HepG2 (cell line): ENCODE data around the gene ZCCHC7. TPM values are rescaled to one million over a fixed set of nuclear protein-coding genes. Genes with fewer than 3 reads are reported as not detected.

Source experiments
- ATAC-seq: fragments of 200-7000 bp; cut with Tn5 transposase; 3 replicates; pipeline ENCODE4 v1.9.1; 2020; ENCODE audit warnings: mild to moderate bottlenecking, moderate library complexity
- BruUV-seq: library from RNA; stranded (reverse); fragments of 400-500 nt; replicated peaks from 2 replicates; lab custom pipeline; 2021; lab: Mats Ljungman, UMichigan
- CTCF ChIA-PET: fragments of 300-600 bp; formaldehyde crosslinking; extraction: SDS; loops from one replicate; lab custom pipeline; 2021; ENCODE audit warnings: low total read pairs, inconsistent platforms, low intra/inter-chr PET ratio; lab: Yijun Ruan, JAX
- POLR2A ChIA-PET: fragments of 350-600 bp; sonication (Branson Sonifier 250); formaldehyde crosslinking; loops from one replicate; lab custom pipeline; 2020; ENCODE audit warnings: antibody characterized with exemption, inconsistent platforms; lab: Yijun Ruan, JAX
- DNase-seq: peaks from one replicate; pipeline ENCODE4 v3.0.0-alpha.2; 2015; ENCODE audit warnings: low spot score
- FAIRE-seq: peaks from 3 replicates; lab custom pipeline; 2011; peaks lifted over from hg19 to GRCh38; lab: Jason Lieb, UNC
- H2AFZ ChIP-seq: one replicate; pipeline ENCODE4 v1.6.1; 2011; ENCODE audit warnings: low read length, inconsistent platforms
- H3K27ac ChIP-seq: fragments of 300-600 bp; 3 replicates; pipeline ENCODE4 v1.8.0; 2011; ENCODE audit warnings: mixed run types, mild to moderate bottlenecking, mixed read lengths, low read length, inconsistent platforms; ENCODE audit not compliant: insufficient read depth; ENCODE audit errors: extremely low read length
- H3K27me3 ChIP-seq, 2 experiments: fragments of 200-600 bp in 1 of 2; 2 replicates in 1 of 2; 3 replicates in 1 of 2; pipeline versions ENCODE4 v1.6.0 to v1.8.0; 2011; ENCODE audit warnings: low read length in 2 of 2, mild to moderate bottlenecking in 2 of 2, moderate library complexity in 2 of 2, inconsistent platforms in 1 of 2; ENCODE audit not compliant: insufficient read depth in 2 of 2, control insufficient read depth in 1 of 2
- H3K36me3 ChIP-seq, 2 experiments: fragments of 200-600 bp in 1 of 2; replicated peaks in 1 of 2; 2 replicates in 1 of 2; 3 replicates in 1 of 2; pipeline versions ENCODE4 v1.5.1 to v1.8.0; 2011; ENCODE audit warnings: low read length in 2 of 2, inconsistent platforms in 1 of 2; ENCODE audit not compliant: insufficient read depth in 2 of 2, control insufficient read depth in 1 of 2
- H3K4me1 ChIP-seq: 2 replicates; pipeline ENCODE4 v1.5.1; 2012; ENCODE audit warnings: low read length, inconsistent platforms; ENCODE audit not compliant: insufficient read depth
- H3K4me2 ChIP-seq: 2 replicates; pipeline ENCODE4 v1.6.0; 2011; ENCODE audit warnings: low read depth, low read length, inconsistent platforms
- H3K4me3 ChIP-seq, 3 experiments: fragments of 200-600 bp in 1 of 3; sonication (generic), shearing (Covaris generic) in 1 of 3; replicated peaks in 1 of 3; 2 replicates each; pipeline ENCODE4 v1.5.1; 2011 to 2016; ENCODE audit warnings: low read length in 3 of 3, inconsistent platforms in 2 of 3, low read depth in 2 of 3, mild to moderate bottlenecking in 2 of 3, control low read depth in 1 of 3, mixed read lengths in 1 of 3; ENCODE audit not compliant: insufficient read depth in 1 of 3
- H3K79me2 ChIP-seq: one replicate; pipeline ENCODE4 v1.6.1; 2011; ENCODE audit warnings: low read length, inconsistent platforms; ENCODE audit not compliant: insufficient read depth
- H3K9ac ChIP-seq: 2 replicates; pipeline ENCODE4 v1.6.0; 2011; ENCODE audit warnings: mild to moderate bottlenecking, low read depth, low read length, inconsistent platforms; ENCODE audit not compliant: insufficient read depth
- H3K9me3 ChIP-seq: 2 replicates; pipeline ENCODE4 v1.5.1; 2012; ENCODE audit warnings: mild to moderate bottlenecking, low read length
- H4K20me1 ChIP-seq: 2 replicates; pipeline ENCODE4 v1.6.0; 2011; ENCODE audit warnings: inconsistent platforms, mild to moderate bottlenecking, low read length, moderate library complexity; ENCODE audit not compliant: insufficient read depth
- ARNTL ChIP-seq: sonication (generic); formaldehyde crosslinking; IDR thresholded peaks from 2 replicates; pipeline ENCODE4 v1.4.0; 2020; ENCODE audit warnings: mild to moderate bottlenecking, missing genetic modification reagents
- CCDC6 ChIP-seq: sonication (generic); formaldehyde crosslinking; IDR thresholded peaks from 2 replicates; pipeline ENCODE4 v1.8.1; 2022; ENCODE audit warnings: mild to moderate bottlenecking, missing genetic modification reagents, moderate library complexity
- FOXJ3 ChIP-seq: sonication (generic); formaldehyde crosslinking; IDR thresholded peaks from 2 replicates; pipeline ENCODE4 v1.4.0; 2020; ENCODE audit warnings: missing genetic modification reagents, mild to moderate bottlenecking, borderline replicate concordance
- GTF2F1 ChIP-seq: fragments of 150-350 bp; IDR thresholded peaks from 2 replicates; pipeline ENCODE4 v1.6.1; 2014; ENCODE audit warnings: low read length
- HIVEP1 ChIP-seq: sonication (generic); formaldehyde crosslinking; IDR thresholded peaks from 2 replicates; pipeline ENCODE4 v1.4.0; 2020; ENCODE audit warnings: mild to moderate bottlenecking, missing genetic modification reagents
- KLF16 ChIP-seq, 2 experiments: sonication (generic) in 1 of 2; formaldehyde crosslinking in 1 of 2; IDR thresholded peaks; 2 replicates each; pipeline versions ENCODE4 v1.6.1 to v1.8.0; 2016 to 2023; ENCODE audit warnings: missing genetic modification reagents in 2 of 2, missing compliant biosample characterization in 1 of 2
- REL ChIP-seq: sonication (generic); formaldehyde crosslinking; conservative IDR thresholded peaks from 2 replicates; pipeline ENCODE4 v1.8.0; 2022; ENCODE audit warnings: mild to moderate bottlenecking, missing genetic modification reagents, moderate library complexity
- TBL1XR1 ChIP-seq: fragments of 150-350 bp; IDR thresholded peaks from 2 replicates; pipeline ENCODE4 v1.6.1; 2014; ENCODE audit warnings: borderline replicate concordance, low read length; ENCODE audit not compliant: partially characterized antibody
- THYN1 ChIP-seq: sonication (generic); formaldehyde crosslinking; IDR thresholded peaks from 2 replicates; pipeline ENCODE4 v1.8.1; 2023; ENCODE audit warnings: low read depth, mild to moderate bottlenecking, moderate library complexity, missing genetic modification reagents, borderline replicate concordance
- ZNF224 ChIP-seq: sonication (generic); formaldehyde crosslinking; IDR thresholded peaks from 2 replicates; pipeline ENCODE4 v1.5.0; 2020; ENCODE audit warnings: mild to moderate bottlenecking, missing genetic modification reagents
- ZNF44 ChIP-seq: sonication (generic); formaldehyde crosslinking; IDR thresholded peaks from 2 replicates; pipeline ENCODE4 v1.5.1; 2020; ENCODE audit warnings: mild to moderate bottlenecking, missing genetic modification reagents
- ZNF674 ChIP-seq: sonication (generic); formaldehyde crosslinking; IDR thresholded peaks from 2 replicates; pipeline ENCODE4 v1.5.0; 2020; ENCODE audit warnings: low read depth, mild to moderate bottlenecking, missing genetic modification reagents
- ZNF782 ChIP-seq: sonication (generic); formaldehyde crosslinking; IDR thresholded peaks from 2 replicates; pipeline ENCODE4 v1.4.0; 2020; ENCODE audit warnings: missing genetic modification reagents, mild to moderate bottlenecking, borderline replicate concordance
- WGBS: methylation state at CpG from one replicate; pipeline ENCODE4 v1.1.6; 2017; ENCODE audit warnings: low lambda C conversion rate; 5-methylcytosine and 5-hydroxymethylcytosine counted together
- in situ Hi-C: cut with HindIII; loops from 2 replicates; pipeline ENCODE4 v1.10.0; 2017; ENCODE audit warnings: low pct_unique_long_range_greater_than_20kb; ENCODE audit not compliant: extremely low pct_ligation_motif_present
- intact Hi-C: fragments of 100-400 bp; cut with micrococcal nuclease; formaldehyde crosslinking; loops from one replicate; pipeline ENCODE4 v1.10.0; 2022; ENCODE audit not compliant: unreplicated experiment
- polyA plus RNA-seq, 8 experiments: library from polyadenylated mRNA; depleted of rRNA in 3 of 8; stranded (reverse) in 7 of 8; unstranded in 1 of 8; fragments of >200 nt; fragmentation: Illumina TruSeq in 4 of 8; extraction: Trizol in 4 of 8; gene quantifications; 2 replicates each; pipeline versions ENCODE4 v1.2.1 to v1.2.3, GENCODE V29; 2011 to 2016; ENCODE audit warnings: low read depth in 4 of 8, missing spikeins in 1 of 8, mixed read lengths in 1 of 8; ENCODE audit not compliant: insufficient read depth in 1 of 8
- total RNA-seq, 5 experiments: library from RNA; depleted of rRNA; stranded (reverse); fragments of >200 nt; fragmentation: Illumina TruSeq; extraction: Trizol; gene quantifications; 2 replicates each; pipeline ENCODE4 v1.2.3, GENCODE V29; 2016; ENCODE audit warnings: low read depth in 1 of 5
- TF ChIP-seq, protein P1 (sequence below): sonication (generic); formaldehyde crosslinking; IDR thresholded peaks from 2 replicates; pipeline ENCODE4 v1.4.0; 2020; ENCODE audit warnings: low read depth, missing genetic modification reagents
- TF ChIP-seq, protein P2 (sequence below), 2 experiments: sonication (generic) in 1 of 2; formaldehyde crosslinking in 1 of 2; IDR thresholded peaks; 2 replicates each; pipeline versions ENCODE4 v1.4.0 to v1.6.1; 2018 to 2020; ENCODE audit warnings: missing genetic modification reagents in 2 of 2, borderline replicate concordance in 1 of 2, low read depth in 1 of 2, mild to moderate bottlenecking in 1 of 2, missing biosample characterization in 1 of 2

ZCCHC7 gene
- total and polyA plus RNA-seq, 2 of the 13 experiments (the other 11 are each of a cell fraction or from before 2014, with no cell fraction given) = 13.6 to 19.3 TPM

DNA sequence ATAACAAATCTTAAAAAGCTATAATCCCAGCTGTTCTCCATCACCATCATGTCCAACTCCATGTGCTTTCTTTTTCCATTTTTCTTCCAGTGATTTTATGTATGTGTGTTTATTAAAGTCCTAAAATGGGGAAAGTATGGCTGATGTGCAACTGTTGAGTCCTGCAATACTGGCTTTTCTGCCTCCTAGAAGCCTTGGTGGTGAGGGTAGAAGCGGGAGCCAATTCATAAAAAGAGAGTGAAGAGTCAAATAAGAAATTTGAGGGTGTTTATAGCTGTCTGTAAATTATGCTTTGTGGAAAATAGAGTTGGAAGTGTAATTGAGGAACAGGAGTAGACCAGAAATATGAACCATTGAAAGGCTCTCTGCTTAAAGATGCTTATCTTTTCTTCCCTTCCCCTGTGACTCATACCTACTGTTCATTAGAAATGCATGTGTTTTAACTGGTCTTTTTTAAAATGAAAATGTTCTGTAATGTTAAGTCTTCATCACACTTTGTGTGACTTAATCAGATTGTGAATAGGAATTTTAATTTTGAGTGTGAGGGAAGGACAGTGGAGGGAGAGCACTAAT is 80.1 kb downstream of the ZCCHC7 start:
- BruUV-seq = no TSS peak
- Histone ChIP-seq H2AFZ (no peak overlapping the region), H3K79me2 (no peaks in the 10 kb centered on the region), H4K20me1 (no peaks in the 10 kb centered on the region), H3K27ac (no peak overlapping the region), H3K4me3 (no peak overlapping the region), H3K36me3 (no peaks in the 10 kb centered on the region), H3K9ac (no peak overlapping the region), H3K4me2 (no peak overlapping the region), H3K27me3 (no peaks in the 10 kb centered on the region), H3K4me1 (no peaks in the 10 kb centered on the region), H3K9me3 (no peaks in the 10 kb centered on the region)
- in situ Hi-C loops = no loop called here
- ChIA-PET POLR2A (no interaction called here), CTCF (no interaction called here)
- WGBS = 100% methylated on average over 1 of the region's 1 CpG
- intact Hi-C loops = no loop called here
- TF ChIP-seq HIVEP1 = no peak
- no peak for TF ChIP-seq KLF16 (CRISPR knock-in tag; IDR thresholded peaks at IDR 0.05)
- no peak for TF ChIP-seq ZNF674 (CRISPR knock-in tag)
- no peak for TF ChIP-seq THYN1
- TF ChIP-seq, protein P1, sequence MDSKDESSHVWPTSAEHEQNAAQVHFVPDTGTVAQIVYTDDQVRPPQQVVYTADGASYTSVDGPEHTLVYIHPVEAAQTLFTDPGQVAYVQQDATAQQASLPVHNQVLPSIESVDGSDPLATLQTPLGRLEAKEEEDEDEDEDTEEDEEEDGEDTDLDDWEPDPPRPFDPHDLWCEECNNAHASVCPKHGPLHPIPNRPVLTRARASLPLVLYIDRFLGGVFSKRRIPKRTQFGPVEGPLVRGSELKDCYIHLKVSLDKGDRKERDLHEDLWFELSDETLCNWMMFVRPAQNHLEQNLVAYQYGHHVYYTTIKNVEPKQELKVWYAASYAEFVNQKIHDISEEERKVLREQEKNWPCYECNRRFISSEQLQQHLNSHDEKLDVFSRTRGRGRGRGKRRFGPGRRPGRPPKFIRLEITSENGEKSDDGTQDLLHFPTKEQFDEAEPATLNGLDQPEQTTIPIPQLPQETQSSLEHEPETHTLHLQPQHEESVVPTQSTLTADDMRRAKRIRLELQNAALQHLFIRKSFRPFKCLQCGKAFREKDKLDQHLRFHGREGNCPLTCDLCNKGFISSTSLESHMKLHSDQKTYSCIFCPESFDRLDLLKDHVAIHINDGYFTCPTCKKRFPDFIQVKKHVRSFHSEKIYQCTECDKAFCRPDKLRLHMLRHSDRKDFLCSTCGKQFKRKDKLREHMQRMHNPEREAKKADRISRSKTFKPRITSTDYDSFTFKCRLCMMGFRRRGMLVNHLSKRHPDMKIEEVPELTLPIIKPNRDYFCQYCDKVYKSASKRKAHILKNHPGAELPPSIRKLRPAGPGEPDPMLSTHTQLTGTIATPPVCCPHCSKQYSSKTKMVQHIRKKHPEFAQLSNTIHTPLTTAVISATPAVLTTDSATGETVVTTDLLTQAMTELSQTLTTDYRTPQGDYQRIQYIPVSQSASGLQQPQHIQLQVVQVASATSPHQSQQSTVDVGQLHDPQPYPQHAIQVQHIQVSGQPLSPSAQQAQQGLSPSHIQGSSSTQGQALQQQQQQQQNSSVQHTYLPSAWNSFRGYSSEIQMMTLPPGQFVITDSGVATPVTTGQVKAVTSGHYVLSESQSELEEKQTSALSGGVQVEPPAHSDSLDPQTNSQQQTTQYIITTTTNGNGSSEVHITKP (CRISPR knock-in tag) = no peak
- TF ChIP-seq ARNTL (CRISPR knock-in tag) = no peak
- TF ChIP-seq REL (CRISPR knock-in tag) = no peak
- no peak for TF ChIP-seq ZNF224 (CRISPR knock-in tag)
- TF ChIP-seq CCDC6 (CRISPR knock-in tag) = no peak
- TF ChIP-seq ZNF782 = no peak
- TF ChIP-seq GTF2F1 = no peak
- no peak for TF ChIP-seq TBL1XR1
- TF ChIP-seq, protein P2, sequence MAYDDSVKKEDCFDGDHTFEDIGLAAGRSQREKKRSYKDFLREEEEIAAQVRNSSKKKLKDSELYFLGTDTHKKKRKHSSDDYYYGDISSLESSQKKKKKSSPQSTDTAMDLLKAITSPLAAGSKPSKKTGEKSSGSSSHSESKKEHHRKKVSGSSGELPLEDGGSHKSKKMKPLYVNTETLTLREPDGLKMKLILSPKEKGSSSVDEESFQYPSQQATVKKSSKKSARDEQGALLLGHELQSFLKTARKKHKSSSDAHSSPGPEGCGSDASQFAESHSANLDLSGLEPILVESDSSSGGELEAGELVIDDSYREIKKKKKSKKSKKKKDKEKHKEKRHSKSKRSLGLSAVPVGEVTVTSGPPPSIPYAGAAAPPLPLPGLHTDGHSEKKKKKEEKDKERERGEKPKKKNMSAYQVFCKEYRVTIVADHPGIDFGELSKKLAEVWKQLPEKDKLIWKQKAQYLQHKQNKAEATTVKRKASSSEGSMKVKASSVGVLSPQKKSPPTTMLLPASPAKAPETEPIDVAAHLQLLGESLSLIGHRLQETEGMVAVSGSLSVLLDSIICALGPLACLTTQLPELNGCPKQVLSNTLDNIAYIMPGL (CRISPR knock-in tag; IDR thresholded peaks at IDR 0.05; ENCODE audit: borderline replicate concordance in 1 of 2, low read depth in 1 of 2) = no peak
- TF ChIP-seq FOXJ3 = no peak
- TF ChIP-seq ZNF44 (CRISPR knock-in tag) = no peak
- FAIRE-seq (no peak), ATAC-seq (no peak), DNase-seq (no peak)
